UCSD-AML1 (cell line): ENCODE results near the gene CCDC7.

Source experiments
- DNase-seq: peaks from one replicate; lab custom pipeline; 2025; ENCODE audit not compliant: unreplicated experiment; lab: John Stamatoyannopoulos, UW

The CCDC7 gene

GRCh38 chr10:32923849-32924248, 477.9 kb downstream of the CCDC7 start:
- DNase-seq = no peak
